ENCODE results near the gene CCDC188.

CCDC188 gene

GRCh38 chr22:20116376-20116950 lies 34.4 kb downstream of the CCDC188 start:
- no peak for DNase-seq

GRCh38 chr22:20115691-20116375 lies 35.0 kb downstream of the CCDC188 start, which contains the start of gene RANBP1:
TSS of gene RANBP1 (plus strand) at chr22:20116104. CDS start at chr22:20116185, 81 bp downstream.
- no peak for DNase-seq

GRCh38 chr22:20114506-20115475 lies 36.1 kb downstream of the CCDC188 start:
- no peak for DNase-seq

- no peak for DNase-seq
Measured at GRCh38 chr22:20113551-20114310, 37.1 kb downstream of the CCDC188 start.

- no peak for DNase-seq
Measured at GRCh38 chr22:20112623-20113511, 38.0 kb downstream of the CCDC188 start.

GRCh38 chr22:20111689-20112622 lies 38.9 kb downstream of the CCDC188 start:
- no peak for DNase-seq

- no peak for DNase-seq
Measured at GRCh38 chr22:20111045-20111688, 39.7 kb downstream of the CCDC188 start.

- no peak for DNase-seq
Measured at GRCh38 chr22:20110359-20110985, 40.4 kb downstream of the CCDC188 start.

GRCh38 chr22:20109411-20110358 lies 41.2 kb downstream of the CCDC188 start:
- no peak for DNase-seq

GRCh38 chr22:20108757-20109230 lies 42.1 kb downstream of the CCDC188 start:
- DNase-seq: no peak

GRCh38 chr22:20107951-20108756 lies 42.7 kb downstream of the CCDC188 start:
- no peak for DNase-seq

- no peak for DNase-seq
Measured at GRCh38 chr22:20107471-20107901, 43.4 kb downstream of the CCDC188 start.

- DNase-seq: no peak
Measured at GRCh38 chr22:20106849-20107237, 44.0 kb downstream of the CCDC188 start.

GRCh38 chr22:20106205-20106848 lies 44.5 kb downstream of the CCDC188 start:
- DNase-seq: no peak

GRCh38 chr22:20105456-20106204 lies 45.2 kb downstream of the CCDC188 start:
- no peak for DNase-seq
